Measurements from ENCODE around the gene HAUS2. TPM values are rescaled to one million over a fixed set of nuclear protein-coding genes. Genes with fewer than 3 reads are reported as not detected.

The HAUS2 gene
- total RNA-seq, 1 experiment from 2014 or later, result 39.8 TPM

DNA sequence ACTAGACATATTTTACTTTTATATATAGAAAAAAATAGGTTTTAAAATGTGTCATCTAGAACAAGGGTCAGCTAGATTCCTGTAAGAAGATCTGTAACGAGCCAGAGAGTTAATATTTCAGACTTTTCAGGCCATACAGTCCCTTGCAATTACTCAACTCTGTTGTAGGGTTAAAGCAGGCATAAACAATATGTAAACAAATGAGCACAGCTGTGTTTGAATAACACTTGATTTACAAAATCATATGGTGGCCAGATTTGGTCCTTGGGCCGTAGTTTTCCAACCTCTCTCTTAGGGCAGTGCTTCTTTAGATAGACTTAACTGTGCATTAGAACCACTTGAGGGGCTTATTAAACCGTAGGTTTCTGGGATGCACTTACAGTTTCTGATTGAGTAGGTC lies 19.7 kb upstream of the HAUS2 start (continued):
- no peak for TF ChIP-seq ATF3 (IDR thresholded peaks at IDR 0.05)

- H3K36me3 ChIP-seq (ENCODE audit: control insufficient read depth in 1 of 2, insufficient read depth in 2 of 2, low read length in 2 of 2), result peaks cover 3 to 5% of the 10 kb centered on the region in 2 experiments; a peak in 3 of 4 replicates
- POLR2A ChIA-PET, result no interaction called here
Measured at GRCh38 chr15:42533246-42533645, 15.4 kb upstream of the HAUS2 start.

More at GRCh38 chr15:42533246-42533645, 15.4 kb upstream of the HAUS2 start:
- Histone ChIP-seq H3K9me3 (ENCODE audit: control insufficient read depth in 1 of 2, insufficient read depth in 1 of 2, low read depth in 1 of 2, low read length in 2 of 2) (no peaks in the 10 kb centered on the region), H3K79me2 (ENCODE audit: insufficient read depth, low read length) (no peaks in the 10 kb centered on the region), H3K4me2 (ENCODE audit: low read length) (no peak overlapping the region), H3K27me3 (ENCODE audit: insufficient read depth, low read length) (no peaks in the 10 kb centered on the region), H3K27ac (ENCODE audit: low read depth, low read length) (no peak overlapping the region), H3K9ac (ENCODE audit: low read length) (no peak overlapping the region), H2AFZ (ENCODE audit: low read depth, low read length, poor library complexity, severe bottlenecking) (no peak overlapping the region), H3K4me1 (ENCODE audit: control insufficient read depth in 1 of 2, insufficient read depth in 2 of 2, low read length in 2 of 2) (no peaks in the 10 kb centered on the region), H3K4me3 (replicated peaks in 1 of 2; ENCODE audit: low read depth in 1 of 2, low read length in 2 of 2) (no peak overlapping the region), H4K20me1 (ENCODE audit: insufficient read depth) (no peaks in the 10 kb centered on the region), H3K9me2 (ENCODE audit: insufficient read depth) (no peaks in the 10 kb centered on the region)
- no peak for DNase-seq (ENCODE audit: low read depth, low spot score)
- ATAC-seq, result no peak
- CTCF ChIA-PET, result no interaction called here
- TF ChIP-seq, protein P1, sequence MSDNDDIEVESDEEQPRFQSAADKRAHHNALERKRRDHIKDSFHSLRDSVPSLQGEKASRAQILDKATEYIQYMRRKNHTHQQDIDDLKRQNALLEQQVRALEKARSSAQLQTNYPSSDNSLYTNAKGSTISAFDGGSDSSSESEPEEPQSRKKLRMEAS (IDR thresholded peaks at IDR 0.05), result no peak
- TF ChIP-seq ATF3 (IDR thresholded peaks at IDR 0.05), result no peak
- TF ChIP-seq FOSL1 (IDR thresholded peaks at IDR 0.05; ENCODE audit: low read depth), result no peak
- no peak for TF ChIP-seq ELF1 (IDR thresholded peaks at IDR 0.05; ENCODE audit: borderline replicate concordance, low read depth)
- TF ChIP-seq TCF7L2 (IDR thresholded peaks at IDR 0.05; ENCODE audit: borderline replicate concordance, extremely low read depth, insufficient read depth, insufficient read length), result no peak
- no peak for TF ChIP-seq ZNF274 (IDR thresholded peaks at IDR 0.05; ENCODE audit: low read depth, low read length)
- intact Hi-C loops (cut with micrococcal nuclease), result no loop called here
- RAD21 ChIA-PET (ENCODE audit: low non-redundant PET in 1 of 2, low total read pairs in 2 of 2, uncharacterized antibody in 2 of 2, unreplicated experiment in 2 of 2), result no interaction called here
- no TSS peak for BruUV-seq (replicated peaks)
